ENCODE data around the gene FHL1. TPM values are rescaled to one million over a fixed set of nuclear protein-coding genes. Genes with fewer than 3 reads are reported as not detected.

FHL1 gene
- total RNA-seq, 1 experiment from 2014 or later = 20.0 TPM

- ChIA-PET CTCF (interaction anchor here (0.9 kb wide), 1 partner anchor 129 kb away, joined by 3 read pairs; no protein-coding TSS in a partner anchor), POLR2A (no interaction called here), RAD21 (ENCODE audit: low non-redundant PET in 1 of 2, low total read pairs in 2 of 2, uncharacterized antibody in 2 of 2, unreplicated experiment in 2 of 2) (no interaction called here)
- H3K4me2 ChIP-seq (ENCODE audit: low read length) = no peak overlapping the region
- H3K4me3 ChIP-seq (replicated peaks in 1 of 2; ENCODE audit: low read depth in 1 of 2, low read length in 2 of 2) = no peak overlapping the region
- no peaks in the 10 kb centered on the region for H3K9me2 ChIP-seq (ENCODE audit: insufficient read depth)
- no peaks in the 10 kb centered on the region for H3K36me3 ChIP-seq (ENCODE audit: control insufficient read depth in 1 of 2, insufficient read depth in 2 of 2, low read length in 2 of 2)
- TF ChIP-seq YY1 (IDR thresholded peaks at IDR 0.05; ENCODE audit: extremely low read depth, insufficient replicate concordance, low read depth, low read length) = no peak
- no peak for TF ChIP-seq EGR1 (IDR thresholded peaks at IDR 0.05; ENCODE audit: low read depth)
- TF ChIP-seq POLR2AphosphoS5 (IDR thresholded peaks at IDR 0.05; ENCODE audit: low read depth, low read length) = no peak
- no peaks in the 10 kb centered on the region for H3K79me2 ChIP-seq (ENCODE audit: insufficient read depth, low read length)
- H3K27ac ChIP-seq (ENCODE audit: low read depth, low read length) = no peak overlapping the region
- no peak overlapping the region for H2AFZ ChIP-seq (ENCODE audit: low read depth, low read length, poor library complexity, severe bottlenecking)
- no TSS peak for BruUV-seq (replicated peaks)
- no peaks in the 10 kb centered on the region for H3K9me3 ChIP-seq (ENCODE audit: control insufficient read depth in 1 of 2, insufficient read depth in 1 of 2, low read depth in 1 of 2, low read length in 2 of 2)
- no peaks in the 10 kb centered on the region for H3K4me1 ChIP-seq (ENCODE audit: control insufficient read depth in 1 of 2, insufficient read depth in 2 of 2, low read length in 2 of 2)
- no peak for ATAC-seq
- no peaks in the 10 kb centered on the region for H4K20me1 ChIP-seq (ENCODE audit: insufficient read depth)
- DNase-seq (ENCODE audit: low read depth, low spot score) = no peak
- no peaks in the 10 kb centered on the region for H3K27me3 ChIP-seq (ENCODE audit: insufficient read depth, low read length)
- intact Hi-C loops (cut with micrococcal nuclease) = no loop called here
- H3K9ac ChIP-seq (ENCODE audit: low read length) = no peak overlapping the region
Measured at GRCh38 chrX:136157187-136157586, 9.9 kb downstream of the FHL1 start.

GRCh38 chrX:136158685-136159084 lies 11.4 kb downstream of the FHL1 start:
- Histone ChIP-seq H3K79me2 (ENCODE audit: insufficient read depth, low read length) (no peaks in the 10 kb centered on the region), H2AFZ (ENCODE audit: low read depth, low read length, poor library complexity, severe bottlenecking) (no peak overlapping the region), H3K4me1 (ENCODE audit: control insufficient read depth in 1 of 2, insufficient read depth in 2 of 2, low read length in 2 of 2) (peaks cover 0 to 6% of the 10 kb centered on the region in 2 experiments; a peak in 1 of 4 replicates), H3K27me3 (ENCODE audit: insufficient read depth, low read length) (no peaks in the 10 kb centered on the region), H3K4me3 (replicated peaks in 1 of 2; ENCODE audit: low read depth in 1 of 2, low read length in 2 of 2) (no peak overlapping the region), H4K20me1 (ENCODE audit: insufficient read depth) (no peaks in the 10 kb centered on the region), H3K36me3 (ENCODE audit: control insufficient read depth in 1 of 2, insufficient read depth in 2 of 2, low read length in 2 of 2) (no peaks in the 10 kb centered on the region), H3K9ac (ENCODE audit: low read length) (no peak overlapping the region), H3K27ac (ENCODE audit: low read depth, low read length) (no peak overlapping the region), H3K9me3 (ENCODE audit: control insufficient read depth in 1 of 2, insufficient read depth in 1 of 2, low read depth in 1 of 2, low read length in 2 of 2) (no peaks in the 10 kb centered on the region), H3K9me2 (ENCODE audit: insufficient read depth) (no peaks in the 10 kb centered on the region), H3K4me2 (ENCODE audit: low read length) (no peak overlapping the region)
- ChIA-PET POLR2A (no interaction called here), RAD21 (ENCODE audit: low non-redundant PET in 1 of 2, low total read pairs in 2 of 2, uncharacterized antibody in 2 of 2, unreplicated experiment in 2 of 2) (no interaction called here), CTCF (no interaction called here)
- intact Hi-C loops (cut with micrococcal nuclease) = no loop called here
- ATAC-seq = no peak
- TF ChIP-seq ATF3 (IDR thresholded peaks at IDR 0.05) = no peak
- TF ChIP-seq ZFX (IDR thresholded peaks at IDR 0.05) = no peak
- no peak for TF ChIP-seq CEBPB (IDR thresholded peaks at IDR 0.05; ENCODE audit: low read depth)
- no peak for TF ChIP-seq ZNF274 (IDR thresholded peaks at IDR 0.05; ENCODE audit: low read depth, low read length)
- TF ChIP-seq EZH2phosphoT487 (IDR thresholded peaks at IDR 0.05; ENCODE audit: borderline replicate concordance) = no peak
- no peak for TF ChIP-seq ZBTB33 (IDR thresholded peaks at IDR 0.05; ENCODE audit: extremely low read depth, insufficient replicate concordance, low read length)
- TF ChIP-seq MAX (IDR thresholded peaks at IDR 0.05) = no peak
- TF ChIP-seq POLR2A (IDR thresholded peaks at IDR 0.05; ENCODE audit: borderline replicate concordance, extremely low read depth, insufficient read depth, insufficient read length) = no peak
- no peak for TF ChIP-seq CBX3 (IDR thresholded peaks at IDR 0.05; ENCODE audit: low read depth)
- TF ChIP-seq CTCF (IDR thresholded peaks at IDR 0.05 in 2 of 3, conservative IDR thresholded peaks at IDR 0.05 in 1 of 3; ENCODE audit: borderline replicate concordance in 1 of 3, insufficient read depth in 1 of 3, low read depth in 2 of 3, low read length in 2 of 3) = no peak
- TF ChIP-seq JUND (IDR thresholded peaks at IDR 0.05) = no peak
- BruUV-seq (replicated peaks) = no TSS peak
- no peak for DNase-seq (ENCODE audit: low read depth, low spot score)
